Measurements from ENCODE around the gene KRTAP19-4. TPM values are rescaled to one million over a fixed set of nuclear protein-coding genes. Genes with fewer than 3 reads are reported as not detected.
"Not testable (repeated sequence)": the region's sequence is repeated elsewhere in the genome, so short reads cannot be mapped to it uniquely, and the experiment has no call there.

The KRTAP19-4 gene
- total and polyA plus RNA-seq, 2 of the 4 experiments (the other 2 are of a cell fraction) = not detected

- H2BK20ac ChIP-seq (ENCODE audit: low read depth, low read length) = no peak overlapping the region
- H2AFZ ChIP-seq (replicated peaks; ENCODE audit: low read length, poor library complexity) = no peak overlapping the region
- no peak overlapping the region for H3K18ac ChIP-seq (ENCODE audit: low read depth, low read length)
- no peak for DNase-seq
- H4K91ac ChIP-seq (ENCODE audit: insufficient read depth, low read depth, low read length) = no peak overlapping the region
- peaks cover 14% of the 10 kb centered on the region for H3K9me3 ChIP-seq (ENCODE audit: control insufficient read depth, insufficient read depth, low read length)
- H3K27ac ChIP-seq (ENCODE audit: insufficient read depth, low read length) = no peak overlapping the region
- no peak overlapping the region for H4K5ac ChIP-seq (ENCODE audit: low read depth, low read length)
- no peak overlapping the region for H3K14ac ChIP-seq (replicated peaks; ENCODE audit: low read depth, low read length)
- no peaks in the 10 kb centered on the region for H3K9me1 ChIP-seq (ENCODE audit: insufficient read depth, low read length)
- no TSS peak for BruUV-seq (replicated peaks)
- H3K23ac ChIP-seq (ENCODE audit: low read depth, low read length) = no peak overlapping the region
- H2BK15ac ChIP-seq (ENCODE audit: low read depth, low read length) = no peak overlapping the region
- no peaks in the 10 kb centered on the region for H3K27me3 ChIP-seq (ENCODE audit: control insufficient read depth, insufficient read depth, low read length)
- no peak overlapping the region for H3K4me3 ChIP-seq (ENCODE audit: insufficient read depth, low read depth, low read length)
- H3K36me3 ChIP-seq (ENCODE audit: control insufficient read depth, insufficient read depth, low read length) = no peaks in the 10 kb centered on the region
- no peak overlapping the region for H2BK120ac ChIP-seq (ENCODE audit: low read depth, low read length)
- no peak for ATAC-seq (ENCODE audit: low read depth)
- H3K4me1 ChIP-seq (ENCODE audit: control insufficient read depth, insufficient read depth, low read length) = no peaks in the 10 kb centered on the region
- no peak overlapping the region for H4K8ac ChIP-seq (ENCODE audit: low read depth in 2 of 2, low read length in 2 of 2)
- no peak overlapping the region for H2BK5ac ChIP-seq (ENCODE audit: low read depth, low read length, poor library complexity, severe bottlenecking)
- intact Hi-C loops (cut with micrococcal nuclease) (no loop called here), dilution Hi-C loops (cut with HindIII; ENCODE audit: low sequenced_read_pairs, unreplicated experiment) (no loop called here), in situ Hi-C loops (cut with MboI; ENCODE audit: low sequenced_read_pairs) (no loop called here)
- no peak overlapping the region for H3K9ac ChIP-seq (ENCODE audit: low read depth, low read length)
- CTCF ChIA-PET = no interaction called here
- H2AK5ac ChIP-seq (ENCODE audit: low read depth, low read length) = no peak overlapping the region
- no peaks in the 10 kb centered on the region for H4K20me1 ChIP-seq (ENCODE audit: insufficient read depth, low read length)
- WGBS, 2 experiments (ENCODE audit: extremely low coverage in 2 of 2, insufficient read length in 1 of 2) = no CpG with 5 or more reads among the region's 1 CpG
- no peak overlapping the region for H3K4me2 ChIP-seq (ENCODE audit: low read depth, low read length)
- POLR2A ChIA-PET (ENCODE audit: unreplicated experiment) = no interaction called here
- no peak for TF ChIP-seq ELK1 (IDR thresholded peaks at IDR 0.05; ENCODE audit: borderline replicate concordance, low read depth, low read length)
- no peak for TF ChIP-seq CEBPB (IDR thresholded peaks at IDR 0.05; ENCODE audit: low read depth, low read length)
- no peak for TF ChIP-seq SMC3 (IDR thresholded peaks at IDR 0.05; ENCODE audit: low read depth, low read length)
- TF ChIP-seq RFX5 (IDR thresholded peaks at IDR 0.05; ENCODE audit: low read depth, low read length) = no peak
- TF ChIP-seq MAFK (IDR thresholded peaks at IDR 0.05; ENCODE audit: low read depth, low read length) = no peak
- no peak for TF ChIP-seq MXI1 (IDR thresholded peaks at IDR 0.05; ENCODE audit: borderline replicate concordance, low read depth, low read length)
- no peak for TF ChIP-seq MAZ (IDR thresholded peaks at IDR 0.05; ENCODE audit: borderline replicate concordance, low read depth, low read length)
- H3K79me1 ChIP-seq (ENCODE audit: low read depth in 1 of 2, low read length in 2 of 2) = no peaks in the 10 kb centered on the region
- H2AK9ac ChIP-seq (replicated peaks; ENCODE audit: low read depth, low read length, poor library complexity) = no peak overlapping the region
- H3K4ac ChIP-seq (ENCODE audit: low read depth, low read length) = no peak overlapping the region
- no peak overlapping the region for H3K56ac ChIP-seq (ENCODE audit: extremely low read depth, insufficient read depth, low read length)
Observed at GRCh38 chr21:30515681-30516080, 18.7 kb upstream of the KRTAP19-4 start.

- H4K91ac ChIP-seq (ENCODE audit: insufficient read depth, low read depth, low read length); DNase-seq; H3K14ac ChIP-seq (replicated peaks; ENCODE audit: low read depth, low read length); H3K9me1 ChIP-seq (ENCODE audit: insufficient read depth, low read length); H2BK20ac ChIP-seq (ENCODE audit: low read depth, low read length); H3K27ac ChIP-seq (ENCODE audit: insufficient read depth, low read length); dilution Hi-C loops (cut with HindIII; ENCODE audit: low sequenced_read_pairs, unreplicated experiment); H3K36me3 ChIP-seq (ENCODE audit: control insufficient read depth, insufficient read depth, low read length); intact Hi-C loops (cut with micrococcal nuclease); H4K8ac ChIP-seq (ENCODE audit: low read depth in 2 of 2, low read length in 2 of 2); H3K18ac ChIP-seq (ENCODE audit: low read depth, low read length); H3K4me3 ChIP-seq (ENCODE audit: insufficient read depth, low read depth, low read length); H4K5ac ChIP-seq (ENCODE audit: low read depth, low read length); BruUV-seq (replicated peaks); H4K20me1 ChIP-seq (ENCODE audit: insufficient read depth, low read length); H3K23ac ChIP-seq (ENCODE audit: low read depth, low read length); POLR2A ChIA-PET (ENCODE audit: unreplicated experiment); H2AK9ac ChIP-seq (replicated peaks; ENCODE audit: low read depth, low read length, poor library complexity); H2BK15ac ChIP-seq (ENCODE audit: low read depth, low read length); H3K4me1 ChIP-seq (ENCODE audit: control insufficient read depth, insufficient read depth, low read length); H2AFZ ChIP-seq (replicated peaks; ENCODE audit: low read length, poor library complexity); H2BK120ac ChIP-seq (ENCODE audit: low read depth, low read length); H2BK5ac ChIP-seq (ENCODE audit: low read depth, low read length, poor library complexity, severe bottlenecking); H3K9me3 ChIP-seq (ENCODE audit: control insufficient read depth, insufficient read depth, low read length); H2AK5ac ChIP-seq (ENCODE audit: low read depth, low read length); CTCF ChIA-PET; H3K56ac ChIP-seq (ENCODE audit: extremely low read depth, insufficient read depth, low read length); H3K9ac ChIP-seq (ENCODE audit: low read depth, low read length); ATAC-seq (ENCODE audit: low read depth); in situ Hi-C loops (cut with MboI; ENCODE audit: low sequenced_read_pairs); H3K27me3 ChIP-seq (ENCODE audit: control insufficient read depth, insufficient read depth, low read length); H3K4me2 ChIP-seq (ENCODE audit: low read depth, low read length); H3K4ac ChIP-seq (ENCODE audit: low read depth, low read length); H3K79me1 ChIP-seq (ENCODE audit: low read depth in 1 of 2, low read length in 2 of 2): not testable (repeated sequence)
- no CpG with 5 or more reads among the region's 4 CpGs for WGBS, 2 experiments (ENCODE audit: extremely low coverage in 2 of 2, insufficient read length in 1 of 2)
Observed at GRCh38 chr21:30505621-30506205, 8.7 kb upstream of the KRTAP19-4 start.
